SK-N-SH (cell line): Measurements from ENCODE around the gene TBXA2R.

Experiments
- POLR2AphosphoS5 ChIP-seq: IDR thresholded peaks from 2 replicates; pipeline ENCODE4 v1.6.1; 2012; ENCODE audit warnings: low read depth, low read length
- TEAD4 ChIP-seq: IDR thresholded peaks from 2 replicates; pipeline ENCODE4 v1.4.0; 2012; ENCODE audit warnings: mild to moderate bottlenecking, borderline replicate concordance; ENCODE audit not compliant: insufficient read depth
- TF ChIP-seq, protein P1 (sequence below): fragments of 200-600 bp; sonication (generic); IDR thresholded peaks from 2 replicates; pipeline ENCODE4 v1.6.1; 2017; ENCODE audit warnings: antibody characterized with exemption, mild to moderate bottlenecking, moderate library complexity
- TF ChIP-seq, protein P2 (sequence below): IDR thresholded peaks from 2 replicates; pipeline ENCODE4 v1.4.0; 2012; ENCODE audit warnings: low read depth

DNA sequence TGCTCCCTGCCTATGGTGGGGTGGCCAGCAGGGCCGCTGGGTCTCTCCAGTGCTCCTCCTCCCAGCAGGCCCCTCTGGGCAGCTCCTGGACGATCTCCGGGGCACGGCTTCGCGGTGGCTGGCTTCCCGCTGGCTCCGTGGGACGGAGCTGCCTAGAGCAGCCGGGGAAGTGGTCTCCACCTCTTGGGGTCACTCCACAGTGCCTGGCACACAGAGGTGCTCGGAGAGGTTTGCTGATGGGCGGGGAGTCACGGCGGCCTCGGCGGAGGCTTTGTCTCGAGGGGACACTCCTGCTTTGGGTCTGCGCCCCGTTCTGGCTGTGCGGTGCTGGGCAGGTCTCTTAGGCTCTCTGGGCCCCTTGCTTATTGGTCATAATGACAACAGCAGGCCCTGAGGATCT, 29.8 kb upstream of the TBXA2R start:
- TF ChIP-seq, protein P1, sequence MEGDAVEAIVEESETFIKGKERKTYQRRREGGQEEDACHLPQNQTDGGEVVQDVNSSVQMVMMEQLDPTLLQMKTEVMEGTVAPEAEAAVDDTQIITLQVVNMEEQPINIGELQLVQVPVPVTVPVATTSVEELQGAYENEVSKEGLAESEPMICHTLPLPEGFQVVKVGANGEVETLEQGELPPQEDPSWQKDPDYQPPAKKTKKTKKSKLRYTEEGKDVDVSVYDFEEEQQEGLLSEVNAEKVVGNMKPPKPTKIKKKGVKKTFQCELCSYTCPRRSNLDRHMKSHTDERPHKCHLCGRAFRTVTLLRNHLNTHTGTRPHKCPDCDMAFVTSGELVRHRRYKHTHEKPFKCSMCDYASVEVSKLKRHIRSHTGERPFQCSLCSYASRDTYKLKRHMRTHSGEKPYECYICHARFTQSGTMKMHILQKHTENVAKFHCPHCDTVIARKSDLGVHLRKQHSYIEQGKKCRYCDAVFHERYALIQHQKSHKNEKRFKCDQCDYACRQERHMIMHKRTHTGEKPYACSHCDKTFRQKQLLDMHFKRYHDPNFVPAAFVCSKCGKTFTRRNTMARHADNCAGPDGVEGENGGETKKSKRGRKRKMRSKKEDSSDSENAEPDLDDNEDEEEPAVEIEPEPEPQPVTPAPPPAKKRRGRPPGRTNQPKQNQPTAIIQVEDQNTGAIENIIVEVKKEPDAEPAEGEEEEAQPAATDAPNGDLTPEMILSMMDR: no peak
- no peak for TF ChIP-seq TEAD4
- TF ChIP-seq, protein P2, sequence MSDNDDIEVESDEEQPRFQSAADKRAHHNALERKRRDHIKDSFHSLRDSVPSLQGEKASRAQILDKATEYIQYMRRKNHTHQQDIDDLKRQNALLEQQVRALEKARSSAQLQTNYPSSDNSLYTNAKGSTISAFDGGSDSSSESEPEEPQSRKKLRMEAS: no peak
- TF ChIP-seq POLR2AphosphoS5: no peak
